Astrocyte of the cerebellum (primary cell): ENCODE results near the gene WNT9A.

Experiments used
- DNase-seq: peaks from one replicate; pipeline ENCODE4 v3.0.0-alpha.2; 2011; ENCODE audit warnings: low read depth
- H3K4me3 ChIP-seq: 2 replicates; pipeline ENCODE4 v1.5.1; 2011; ENCODE audit warnings: mild to moderate bottlenecking, low read depth, low read length, moderate library complexity
- in situ Hi-C: cut with HindIII; loops from 2 replicates; pipeline ENCODE4 v1.10.0; 2017; ENCODE audit warnings: low sequenced_read_pairs
- TF ChIP-seq, protein P1 (sequence below): IDR thresholded peaks from 2 replicates; pipeline ENCODE4 v1.5.1; 2012; ENCODE audit warnings: low read length, low read depth, moderate library complexity, mild to moderate bottlenecking; ENCODE audit errors: missing control alignments

WNT9A gene

GRCh38 chr1:227901239-227901905 lies 46.4 kb downstream of the WNT9A start:
- in situ Hi-C loops, result no loop called here
- H3K4me3 ChIP-seq, result no peak overlapping the region
- DNase-seq, result no peak
- TF ChIP-seq, protein P1, sequence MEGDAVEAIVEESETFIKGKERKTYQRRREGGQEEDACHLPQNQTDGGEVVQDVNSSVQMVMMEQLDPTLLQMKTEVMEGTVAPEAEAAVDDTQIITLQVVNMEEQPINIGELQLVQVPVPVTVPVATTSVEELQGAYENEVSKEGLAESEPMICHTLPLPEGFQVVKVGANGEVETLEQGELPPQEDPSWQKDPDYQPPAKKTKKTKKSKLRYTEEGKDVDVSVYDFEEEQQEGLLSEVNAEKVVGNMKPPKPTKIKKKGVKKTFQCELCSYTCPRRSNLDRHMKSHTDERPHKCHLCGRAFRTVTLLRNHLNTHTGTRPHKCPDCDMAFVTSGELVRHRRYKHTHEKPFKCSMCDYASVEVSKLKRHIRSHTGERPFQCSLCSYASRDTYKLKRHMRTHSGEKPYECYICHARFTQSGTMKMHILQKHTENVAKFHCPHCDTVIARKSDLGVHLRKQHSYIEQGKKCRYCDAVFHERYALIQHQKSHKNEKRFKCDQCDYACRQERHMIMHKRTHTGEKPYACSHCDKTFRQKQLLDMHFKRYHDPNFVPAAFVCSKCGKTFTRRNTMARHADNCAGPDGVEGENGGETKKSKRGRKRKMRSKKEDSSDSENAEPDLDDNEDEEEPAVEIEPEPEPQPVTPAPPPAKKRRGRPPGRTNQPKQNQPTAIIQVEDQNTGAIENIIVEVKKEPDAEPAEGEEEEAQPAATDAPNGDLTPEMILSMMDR, result no peak

DNA sequence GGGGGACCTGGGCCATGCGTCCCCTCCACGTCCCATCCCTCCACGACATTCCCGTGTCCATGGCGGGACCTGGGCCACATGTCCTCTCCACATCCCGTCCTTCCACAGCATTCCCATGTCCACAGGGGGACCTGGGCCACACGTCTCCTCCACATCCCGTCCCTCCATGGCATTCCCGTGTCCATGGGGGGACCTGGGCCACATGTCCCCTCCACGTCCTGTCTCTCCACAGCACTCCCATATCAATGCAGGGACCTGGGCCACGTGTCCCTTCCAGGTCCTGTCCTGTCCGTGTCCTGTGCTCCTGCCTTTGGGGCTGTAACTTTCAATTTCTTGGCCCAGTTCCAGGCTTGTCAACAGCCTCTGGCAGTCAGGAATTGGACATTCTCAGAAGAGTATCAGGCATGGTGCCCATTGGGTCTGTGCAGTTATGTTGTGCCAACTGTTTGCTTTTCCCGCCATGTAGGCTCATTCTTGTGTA lies 47.1 kb downstream of the WNT9A start:
- TF ChIP-seq, protein P1, result no peak
- in situ Hi-C loops, result no loop called here
- no peak overlapping the region for H3K4me3 ChIP-seq
- DNase-seq, result no peak

GRCh38 chr1:227899820-227900449 lies 47.8 kb downstream of the WNT9A start:
- in situ Hi-C loops, result no loop called here
- H3K4me3 ChIP-seq, result no peak overlapping the region
- TF ChIP-seq, protein P1, result no peak
- no peak for DNase-seq

DNA sequence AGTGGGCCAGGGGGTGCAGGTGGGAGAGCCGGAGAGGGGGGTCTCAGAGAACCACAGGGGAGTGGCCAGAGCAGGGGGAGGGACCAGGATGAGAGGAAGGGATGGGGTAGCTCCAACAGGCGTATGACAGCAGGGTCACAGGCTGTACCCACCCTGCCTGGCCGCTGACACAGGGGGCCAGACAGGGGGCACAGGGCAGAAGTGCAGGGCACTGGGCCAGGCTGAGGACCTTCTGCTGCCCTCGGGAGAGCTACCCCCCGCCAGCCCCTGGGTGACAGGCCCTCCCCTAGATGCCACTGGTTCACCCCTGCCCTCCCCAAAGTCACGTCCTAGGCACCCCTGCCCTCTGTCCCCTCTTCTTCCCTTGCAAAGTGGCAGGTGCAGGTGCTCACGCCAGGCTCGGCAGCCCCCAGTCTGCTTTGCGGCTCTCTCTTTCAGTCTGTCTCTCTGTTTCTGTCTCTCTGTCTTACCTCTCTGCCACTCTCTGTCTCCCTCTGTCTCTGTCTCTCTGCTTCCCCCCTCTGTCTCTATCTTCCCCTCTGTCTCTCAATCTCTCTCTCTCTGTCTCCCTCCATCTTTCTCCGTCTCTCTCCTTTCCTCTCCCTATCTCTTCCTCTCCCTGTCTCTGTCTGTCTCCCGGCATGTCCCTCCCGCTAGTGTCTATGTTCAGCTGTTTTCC lies 48.5 kb downstream of the WNT9A start:
- TF ChIP-seq, protein P1, result no peak
- H3K4me3 ChIP-seq, result no peak overlapping the region
- in situ Hi-C loops, result no loop called here
- no peak for DNase-seq

- H3K4me3 ChIP-seq, result no peak overlapping the region
- DNase-seq, result no peak
- TF ChIP-seq, protein P1, result no peak
- in situ Hi-C loops, result no loop called here
These were observed 49.1 kb downstream of the WNT9A start for GRCh38 chr1:227898502-227899140.

GRCh38 chr1:227897704-227898438 lies 49.9 kb downstream of the WNT9A start:
- DNase-seq, result no peak
- in situ Hi-C loops, result no loop called here
- TF ChIP-seq, protein P1, result no peak
- H3K4me3 ChIP-seq, result no peak overlapping the region
